BE2C (cell line): ENCODE results near the gene ITIH4.

Source experiments
- DNase-seq: peaks from one replicate; pipeline ENCODE4 v3.0.0-alpha.2; 2020
- H3K27me3 ChIP-seq: fragments of 250-450 bp; sonication (Bioruptor Pico); 2 replicates; pipeline ENCODE4 v1.5.1; 2020; ENCODE audit warnings: mild to moderate bottlenecking
- H3K36me3 ChIP-seq: fragments of 250-450 bp; sonication (Bioruptor Pico); 2 replicates; pipeline ENCODE4 v1.5.1; 2020; ENCODE audit warnings: mild to moderate bottlenecking
- H3K4me1 ChIP-seq: fragments of 250-450 bp; sonication (Bioruptor Pico); 2 replicates; pipeline ENCODE4 v1.5.1; 2020
- H3K4me3 ChIP-seq: 2 replicates; pipeline ENCODE4 v1.5.1; 2011; ENCODE audit warnings: low read depth, low read length
- H3K9me3 ChIP-seq: fragments of 250-450 bp; sonication (Bioruptor Pico); 2 replicates; pipeline ENCODE4 v1.5.1; 2020
- CTCF ChIP-seq: IDR thresholded peaks from 2 replicates; pipeline ENCODE4 v1.5.1; 2012; ENCODE audit warnings: mild to moderate bottlenecking, low read depth, low read length

Gene ITIH4

DNA sequence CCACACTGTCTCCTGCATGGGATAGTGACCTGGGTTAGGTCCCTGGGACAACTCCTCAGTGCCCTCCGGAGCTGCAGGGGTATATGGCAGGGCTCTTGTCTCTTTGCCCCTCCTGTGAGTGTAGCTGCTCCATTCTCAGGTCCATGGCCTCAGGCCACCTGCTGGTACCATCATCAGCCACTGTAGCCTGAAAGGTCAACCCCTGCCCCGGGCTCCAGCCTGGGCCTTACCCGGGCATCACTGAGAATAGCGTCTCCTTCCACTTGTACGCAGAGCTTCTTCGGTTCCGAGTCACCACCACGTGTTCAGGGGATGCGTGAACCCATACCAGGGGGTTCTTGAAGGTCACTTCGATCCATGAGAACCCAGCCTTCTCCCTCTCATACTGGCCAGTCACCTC is 13.8 kb downstream of the ITIH4 start:
- Histone ChIP-seq H3K27me3 (no peaks in the 10 kb centered on the region), H3K36me3 (no peaks in the 10 kb centered on the region), H3K9me3 (no peaks in the 10 kb centered on the region), H3K4me3 (no peak overlapping the region), H3K4me1 (no peaks in the 10 kb centered on the region)
- no peak for DNase-seq
- no peak for TF ChIP-seq CTCF

- Histone ChIP-seq H3K4me1 (no peaks in the 10 kb centered on the region), H3K27me3 (no peaks in the 10 kb centered on the region), H3K36me3 (no peaks in the 10 kb centered on the region), H3K9me3 (no peaks in the 10 kb centered on the region), H3K4me3 (no peak overlapping the region)
- TF ChIP-seq CTCF: no peak
- no peak for DNase-seq
These were observed 14.3 kb downstream of the ITIH4 start for GRCh38 chr3:52816199-52816598.

- H3K36me3 ChIP-seq: no peaks in the 10 kb centered on the region
These were observed 16.7 kb downstream of the ITIH4 start for GRCh38 chr3:52813810-52814209.

DNA sequence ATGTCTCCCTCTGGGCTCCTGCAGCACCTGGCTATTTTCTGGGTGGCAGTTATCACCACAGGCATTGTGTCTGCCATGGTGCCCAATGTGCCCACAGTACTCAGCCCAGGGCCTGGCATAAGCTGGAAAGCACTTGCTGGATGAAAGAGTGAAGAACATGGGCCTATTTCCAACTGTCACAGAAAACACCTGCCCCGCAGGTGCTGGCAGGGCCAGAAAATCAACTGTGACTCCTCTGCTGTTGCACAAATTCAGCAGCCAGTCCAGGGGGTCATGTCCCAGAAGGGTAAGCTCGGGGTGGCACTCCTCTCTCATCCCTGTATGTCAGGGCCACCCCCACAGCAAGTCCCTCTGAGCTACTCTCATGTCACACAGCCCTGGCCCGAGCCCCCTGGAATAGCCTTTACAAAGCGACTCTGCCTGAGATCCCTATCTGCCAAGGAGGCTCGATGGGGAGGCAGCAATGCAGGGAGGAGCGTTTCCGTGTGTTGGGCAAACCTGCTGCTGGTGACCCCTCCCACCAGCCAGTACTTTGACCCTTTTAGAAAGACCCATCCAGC is 18.9 kb downstream of the ITIH4 start:
- no peaks in the 10 kb centered on the region for H3K36me3 ChIP-seq
- no peaks in the 10 kb centered on the region for H3K9me3 ChIP-seq
- no peak for TF ChIP-seq CTCF
- no peaks in the 10 kb centered on the region for H3K27me3 ChIP-seq
- DNase-seq: no peak
- H3K4me3 ChIP-seq: no peak overlapping the region
- H3K4me1 ChIP-seq: no peaks in the 10 kb centered on the region

More at GRCh38 chr3:52813810-52814209, 16.7 kb downstream of the ITIH4 start:
- no peak overlapping the region for H3K4me3 ChIP-seq
- TF ChIP-seq CTCF: no peak
- H3K9me3 ChIP-seq: no peaks in the 10 kb centered on the region
- no peaks in the 10 kb centered on the region for H3K27me3 ChIP-seq
- DNase-seq: no peak
- no peaks in the 10 kb centered on the region for H3K4me1 ChIP-seq

DNA sequence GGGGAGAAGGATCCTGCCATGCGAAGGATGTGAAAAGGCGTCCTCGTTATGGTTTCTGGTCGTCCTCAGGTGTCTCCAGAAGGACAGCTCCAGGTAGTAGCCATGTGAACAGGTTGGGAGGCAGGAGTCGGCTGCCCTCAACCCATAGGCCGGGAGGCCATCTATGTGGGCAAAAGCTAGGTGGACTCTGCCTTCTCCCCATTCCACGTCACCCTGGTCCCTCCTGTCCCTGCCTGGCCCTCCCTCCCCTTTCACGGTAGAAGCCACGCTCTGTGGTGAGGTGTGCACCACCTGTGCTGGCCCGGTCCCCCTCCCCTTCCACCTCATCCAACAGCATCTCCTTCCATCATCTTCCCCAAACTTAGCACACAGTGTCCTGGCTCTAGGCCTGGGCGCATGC is 19.5 kb downstream of the ITIH4 start:
- no peak for DNase-seq
- H3K36me3 ChIP-seq: no peaks in the 10 kb centered on the region
- H3K4me3 ChIP-seq: no peak overlapping the region
- TF ChIP-seq CTCF: no peak
- H3K4me1 ChIP-seq: no peaks in the 10 kb centered on the region
- no peaks in the 10 kb centered on the region for H3K27me3 ChIP-seq
- no peaks in the 10 kb centered on the region for H3K9me3 ChIP-seq

- TF ChIP-seq CTCF: no peak
- H3K36me3 ChIP-seq: no peaks in the 10 kb centered on the region
- no peaks in the 10 kb centered on the region for H3K9me3 ChIP-seq
- no peak overlapping the region for H3K4me3 ChIP-seq
- DNase-seq: no peak
- no peaks in the 10 kb centered on the region for H3K27me3 ChIP-seq
- no peaks in the 10 kb centered on the region for H3K4me1 ChIP-seq
These were observed 20.7 kb downstream of the ITIH4 start for GRCh38 chr3:52809662-52810377.
